Fibroblast of skin of left quadriceps (primary cell): ENCODE data around the gene AGBL4.

Source experiments
- DNase-seq, 2 experiments: peaks; one replicate each; pipeline ENCODE4 v3.0.0-alpha.2; 2013; ENCODE audit warnings: low read depth in 2 of 2

The AGBL4 gene

DNA sequence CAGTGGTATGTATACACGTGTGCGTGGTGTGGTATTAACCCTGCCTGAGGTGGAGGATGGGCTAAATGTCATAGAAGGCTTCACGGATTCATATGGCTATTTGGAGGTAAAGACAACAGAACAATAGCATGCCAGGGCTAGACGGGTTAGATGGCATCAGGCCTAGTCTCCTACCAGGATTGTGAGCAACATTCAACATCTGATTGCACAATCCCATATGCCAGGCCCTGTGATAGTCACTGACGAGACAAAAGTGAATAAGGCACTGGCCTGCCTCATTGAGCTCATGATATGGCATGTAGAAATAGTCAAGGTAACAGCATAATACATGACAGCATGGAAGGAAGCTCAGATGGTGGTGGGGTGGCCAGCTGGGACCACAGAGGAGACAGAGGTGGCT, 1079.9 kb downstream of the AGBL4 start:
- no peak for DNase-seq

DNA sequence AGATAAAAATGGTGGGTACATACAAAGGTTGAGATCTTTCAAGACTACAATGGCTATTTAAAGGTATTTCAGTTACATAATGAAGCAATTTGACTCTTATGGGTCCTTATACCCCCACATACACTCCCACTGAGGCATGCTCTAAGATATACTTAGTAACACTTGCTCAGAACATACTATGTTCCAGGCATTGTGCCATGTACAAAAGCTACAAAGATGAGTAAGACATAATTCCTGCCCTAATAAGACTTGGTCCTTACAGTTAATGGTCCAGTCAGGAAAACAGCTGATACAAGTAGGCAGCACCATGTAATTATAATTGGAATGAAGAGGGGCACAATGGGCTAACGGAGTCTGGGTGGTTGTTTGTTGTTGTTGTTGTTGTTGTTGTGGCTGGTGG, 1080.4 kb downstream of the AGBL4 start:
- DNase-seq, result peak; percentile 53 to 56

DNA sequence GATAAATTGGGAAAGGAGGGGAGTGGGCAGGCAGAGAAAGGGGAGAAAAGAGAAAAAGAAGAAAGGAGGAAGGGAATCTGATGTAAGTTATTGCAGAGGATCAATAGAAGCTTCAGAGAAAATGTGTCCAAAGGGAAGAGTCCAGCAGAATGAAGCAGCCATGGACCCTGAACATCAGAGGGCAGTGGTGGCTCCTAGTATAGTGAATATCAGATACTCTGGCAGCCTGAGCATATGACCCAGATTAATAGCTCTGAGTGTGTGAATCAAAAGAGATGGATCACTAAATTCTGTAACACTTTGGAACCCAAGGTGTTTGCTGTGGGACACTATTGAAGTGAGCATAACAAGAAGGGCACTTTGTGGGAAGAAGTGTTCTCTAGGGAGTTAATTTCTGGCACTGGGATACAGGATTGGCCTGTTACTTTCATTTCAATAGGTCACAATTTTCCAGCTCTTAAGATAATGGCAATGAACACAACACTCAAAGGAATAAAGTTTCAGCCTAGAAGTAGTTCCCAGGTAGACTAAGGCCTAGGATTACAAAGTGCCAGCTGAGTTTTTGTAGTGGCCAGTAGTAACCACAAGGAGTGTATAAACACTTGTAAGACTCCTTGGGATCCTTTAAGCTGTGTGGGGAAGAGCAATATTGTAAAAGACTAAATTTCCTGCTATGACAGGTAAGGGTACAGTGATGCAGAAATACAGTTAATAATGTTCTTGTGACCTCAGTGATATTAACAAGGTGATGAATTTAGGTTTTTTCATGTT, 1082.6 kb downstream of the AGBL4 start:
- DNase-seq, result no peak

DNA sequence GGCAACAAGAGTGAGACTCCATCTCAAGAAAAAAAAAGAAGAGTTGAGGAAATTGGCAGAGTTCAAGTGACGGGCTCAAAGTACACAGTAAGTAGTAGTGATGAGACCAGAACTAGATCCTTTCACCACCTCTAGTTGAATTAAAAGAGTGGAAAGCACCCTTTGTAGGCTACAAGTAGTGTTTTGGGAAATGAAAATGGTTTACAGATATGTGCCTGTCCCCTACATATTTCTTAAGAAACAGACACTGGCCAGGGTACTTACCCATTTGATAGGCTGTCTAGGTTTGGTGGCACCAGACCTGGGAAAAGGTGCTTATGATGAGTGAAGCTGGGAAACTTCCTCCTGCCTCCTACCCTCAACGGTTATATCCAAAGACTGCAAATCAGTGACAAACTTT, 1083.4 kb downstream of the AGBL4 start:
- DNase-seq, result no peak

DNA sequence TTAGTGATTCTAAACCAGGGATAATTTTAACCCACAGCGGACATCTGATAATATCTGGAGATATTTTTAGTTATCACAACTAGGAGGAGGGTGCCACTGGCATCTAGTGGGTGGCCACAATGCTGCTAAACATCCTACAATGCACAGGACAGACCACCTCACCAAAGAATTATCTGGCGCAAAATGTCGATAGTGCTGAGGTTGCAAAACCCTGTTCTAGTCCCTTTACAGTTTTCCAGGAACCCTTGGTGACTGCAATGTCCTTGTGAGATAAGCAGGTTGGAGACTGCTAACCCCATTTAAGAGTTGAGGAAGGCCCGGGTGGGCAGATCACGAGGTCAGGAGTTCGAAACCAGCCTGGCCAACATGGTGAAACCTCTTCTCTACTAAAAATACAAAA, 1083.9 kb downstream of the AGBL4 start:
- DNase-seq, result no peak

DNA sequence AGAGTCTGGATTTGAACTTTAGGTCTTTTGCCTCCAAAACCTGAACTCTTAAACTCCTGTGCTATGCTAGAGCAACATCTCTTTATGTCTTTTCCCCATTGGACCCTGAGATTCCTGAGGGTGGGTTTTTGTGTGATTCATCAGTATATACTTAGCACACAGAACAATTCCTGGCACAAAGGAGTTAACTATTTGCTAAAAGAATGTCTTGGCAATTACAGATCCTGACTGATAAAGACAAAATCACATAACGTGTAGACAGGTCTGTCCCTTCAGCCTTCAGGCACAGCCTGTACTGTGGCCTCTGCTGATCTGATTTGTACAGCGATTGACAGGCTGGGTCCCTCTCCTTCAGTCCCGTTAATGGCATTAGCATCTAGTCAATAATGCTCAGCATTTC, 1084.7 kb downstream of the AGBL4 start:
- DNase-seq, result peak; percentile 39 to 48

DNA sequence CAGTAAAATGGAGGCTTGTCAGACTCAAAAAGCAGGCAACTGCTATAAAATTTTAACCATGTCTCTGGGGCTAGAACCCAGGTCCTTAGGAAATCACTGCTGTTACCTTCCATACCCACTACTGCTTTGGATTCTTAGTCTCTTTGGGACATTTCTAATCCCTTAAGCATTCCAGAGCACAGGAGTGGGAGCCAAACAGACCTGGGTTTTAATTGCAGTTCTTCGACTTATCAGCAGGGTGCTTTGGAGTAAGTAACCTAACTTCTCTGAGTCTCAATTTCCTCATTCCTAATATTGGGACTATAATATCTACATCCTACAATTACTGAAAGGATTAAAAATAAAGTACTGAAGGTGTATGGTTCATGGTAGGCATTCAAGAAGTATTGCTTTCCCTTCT, 1086.0 kb downstream of the AGBL4 start:
- no peak for DNase-seq

DNA sequence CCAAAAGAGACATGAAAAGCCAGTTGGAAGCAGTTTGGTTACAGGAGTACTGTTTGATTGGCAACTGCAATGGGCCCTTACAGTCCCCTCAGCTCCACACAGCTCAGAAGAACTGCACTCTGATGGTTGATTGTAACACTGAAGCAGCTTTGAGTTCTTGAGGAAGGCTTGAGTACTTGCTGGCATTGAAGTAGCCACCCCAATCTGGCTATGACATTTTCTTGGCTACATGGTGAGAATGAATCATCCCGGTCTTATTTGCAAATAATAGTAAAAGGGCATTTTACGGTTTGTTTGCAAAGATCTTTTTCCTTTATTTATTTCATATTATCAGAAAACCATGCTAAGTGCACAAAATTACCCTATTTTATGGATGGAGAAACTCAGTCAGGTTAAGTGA, 1087.3 kb downstream of the AGBL4 start:
- DNase-seq, result no peak

DNA sequence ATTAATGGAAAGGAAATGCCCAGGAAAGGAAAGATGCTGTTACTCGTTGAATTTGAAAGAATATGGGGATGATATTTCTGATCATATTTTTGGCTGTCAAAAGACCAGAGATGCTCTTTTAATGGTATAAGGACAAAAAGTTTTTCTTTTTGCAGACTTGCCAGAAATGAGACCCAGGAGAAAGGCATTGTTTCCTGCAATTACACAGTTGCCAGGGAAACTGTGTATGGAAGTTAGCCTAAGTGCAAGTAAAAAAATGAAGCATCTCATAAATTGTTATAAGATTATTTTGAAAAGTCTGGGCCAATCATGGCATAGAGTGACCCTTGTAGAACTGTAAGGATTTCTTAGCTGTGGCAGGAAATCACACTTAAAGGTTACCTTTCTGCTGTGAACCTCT, 1091.4 kb downstream of the AGBL4 start:
- no peak for DNase-seq

DNA sequence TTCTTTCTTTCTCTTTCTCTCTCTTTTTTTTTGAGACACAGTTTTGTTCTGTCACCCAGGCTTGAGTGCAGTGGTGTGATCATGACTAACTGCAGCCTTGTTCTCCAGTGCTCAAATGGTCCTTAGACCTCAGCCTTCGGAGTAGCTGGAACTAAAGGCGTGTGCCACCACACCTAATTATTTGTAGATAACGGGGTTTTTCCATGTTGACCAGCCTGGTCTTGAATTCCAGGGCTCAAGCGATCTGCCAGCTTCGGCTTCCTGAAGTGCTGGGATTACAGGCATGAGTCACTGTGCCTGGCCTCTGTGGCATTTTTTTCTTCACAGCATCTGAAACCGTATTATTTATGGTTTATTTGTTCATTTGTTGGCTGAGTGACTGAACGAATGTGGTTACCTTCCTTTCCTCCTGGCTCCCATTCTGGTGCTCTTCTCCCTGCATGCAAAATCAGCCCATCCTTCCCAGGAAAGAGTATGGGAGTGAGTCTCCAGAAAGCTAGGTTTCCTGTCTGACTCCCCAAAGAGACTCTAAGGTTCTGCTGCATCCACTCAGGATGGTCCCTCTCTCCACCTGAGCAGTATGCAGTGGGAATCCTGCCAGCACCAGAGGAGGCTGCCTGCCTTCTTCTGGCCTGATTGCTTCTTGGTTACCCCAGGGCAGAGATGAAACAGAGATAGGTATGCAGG, 1092.1 kb downstream of the AGBL4 start:
- peak in 1 of 2 experiments; percentile 25 for DNase-seq

DNA sequence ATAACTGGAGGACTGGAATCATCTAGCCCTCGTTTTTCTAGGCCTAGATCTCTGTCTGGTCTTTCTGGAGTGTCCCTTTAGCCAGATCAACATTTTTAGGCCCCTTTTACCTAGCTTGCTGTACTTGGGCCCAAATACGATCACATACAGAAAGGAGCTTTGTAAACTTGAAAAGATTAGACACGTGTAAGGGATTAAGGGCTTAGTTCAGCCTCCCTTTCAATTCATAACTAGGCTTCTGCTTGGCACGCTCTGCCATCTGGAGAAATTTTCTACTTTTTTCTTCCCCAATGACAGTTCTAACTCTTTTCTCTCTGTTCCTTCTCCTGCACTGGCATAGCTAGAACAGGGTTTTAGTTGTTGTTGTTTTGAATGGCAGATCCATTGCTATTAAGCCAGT, 1093.7 kb downstream of the AGBL4 start:
- DNase-seq, result no peak

DNA sequence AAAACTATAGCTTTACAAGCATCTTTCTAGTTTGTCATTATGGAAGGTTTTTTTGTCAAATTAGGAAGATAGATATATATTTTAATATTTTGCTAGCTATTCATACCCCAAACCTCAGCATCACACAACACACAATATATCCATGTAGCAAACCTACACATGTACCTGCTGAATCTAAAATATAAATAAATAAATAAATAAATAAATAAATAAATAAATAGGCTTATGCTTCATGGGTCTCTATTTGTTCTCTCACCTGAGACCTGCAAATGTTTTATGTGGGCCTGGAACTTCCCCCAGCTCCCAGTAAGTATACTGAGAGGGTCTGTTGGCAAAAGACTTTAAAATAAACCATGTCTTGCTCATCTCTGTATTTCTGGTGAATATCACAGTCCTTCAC, 1099.7 kb downstream of the AGBL4 start:
- no peak for DNase-seq

DNA sequence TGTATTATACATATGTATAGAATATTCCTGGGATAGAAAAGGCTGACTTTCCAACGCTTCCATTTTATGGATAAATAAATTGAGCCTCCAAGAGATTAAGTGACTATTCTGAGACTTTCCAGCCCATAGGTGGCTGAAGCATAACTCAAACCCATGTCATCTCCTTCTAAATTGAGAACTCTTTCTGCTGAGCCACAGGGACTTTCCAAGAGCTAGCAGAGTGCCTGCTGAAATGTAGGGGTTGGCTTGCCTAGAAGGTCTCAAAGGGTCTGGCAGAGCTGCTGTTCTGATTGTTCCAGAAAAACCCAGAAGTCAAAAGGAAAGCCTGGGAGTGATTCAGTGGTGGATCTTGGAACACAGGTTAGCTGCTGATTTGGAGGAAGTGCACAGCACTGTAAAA, 1100.6 kb downstream of the AGBL4 start:
- DNase-seq, result no peak

DNA sequence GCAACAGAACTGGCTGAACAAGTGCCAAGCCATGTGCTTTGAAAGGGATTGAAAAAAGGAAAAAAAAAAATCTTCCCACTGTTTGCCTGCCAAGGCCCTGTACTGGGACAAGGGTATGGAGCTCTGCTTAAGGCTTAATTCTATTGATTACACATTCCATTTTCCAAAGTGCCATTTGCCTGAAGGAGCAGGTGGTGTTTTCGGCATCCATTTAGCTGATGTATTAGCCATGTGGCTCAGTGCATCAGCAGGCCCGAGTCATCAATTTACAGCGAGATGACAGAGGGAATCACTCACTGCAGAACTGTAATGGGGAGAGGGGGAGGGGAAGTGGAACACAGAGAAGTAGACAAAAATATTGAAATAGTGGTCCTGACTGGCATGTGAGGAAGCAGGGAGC, 1102.9 kb downstream of the AGBL4 start:
- no peak for DNase-seq

DNA sequence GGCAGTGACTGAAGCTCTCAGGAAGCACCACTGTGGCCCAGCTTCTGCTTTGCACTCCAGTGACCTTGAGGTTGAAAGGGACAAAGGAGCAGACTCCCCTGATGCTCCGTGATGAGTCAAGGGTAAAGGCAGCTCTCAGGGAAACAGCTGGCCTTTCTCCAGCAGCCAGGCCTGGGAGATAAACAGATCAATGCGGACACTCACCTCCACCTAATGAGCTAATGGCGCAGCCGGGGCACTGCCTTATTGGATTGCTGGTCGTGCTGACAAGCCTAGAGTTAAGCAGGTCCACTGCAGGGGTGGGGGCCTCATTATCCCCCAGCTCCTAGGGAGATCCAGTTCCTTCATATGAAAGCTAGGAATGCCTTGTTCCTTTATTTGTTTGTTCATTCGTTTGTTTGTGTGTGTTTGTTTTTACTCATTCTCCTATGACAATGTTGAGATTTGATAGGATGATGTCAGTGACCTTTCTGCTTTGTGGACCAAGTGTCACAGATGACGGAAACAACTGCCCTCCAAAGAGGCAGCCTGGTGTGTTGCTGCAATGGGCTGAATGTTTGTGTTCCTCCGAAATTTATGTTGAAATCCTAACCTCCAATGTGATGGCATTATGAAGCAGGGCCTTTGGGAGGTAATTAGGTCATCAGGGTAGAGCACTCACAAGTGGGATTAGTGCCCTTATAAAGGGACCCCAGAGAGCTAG, 1105.7 kb downstream of the AGBL4 start:
- no peak for DNase-seq

DNA sequence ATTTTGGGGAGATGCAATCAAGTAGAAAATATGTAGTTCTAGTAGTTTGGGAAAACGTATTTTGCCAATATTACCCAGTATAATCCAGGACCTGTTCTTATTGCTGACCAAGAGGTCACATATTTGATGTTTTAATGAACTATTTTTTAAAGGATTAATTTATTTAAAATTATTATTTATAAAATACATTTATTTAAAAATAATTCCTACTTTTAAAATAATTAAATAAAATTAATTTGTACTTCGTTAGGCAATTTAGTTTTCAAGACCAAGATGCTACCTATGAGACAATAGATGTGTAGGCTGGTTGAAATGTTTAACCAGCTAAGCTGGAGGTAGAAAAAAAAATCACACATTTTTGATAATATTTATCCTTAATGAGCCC, 1106.7 kb downstream of the AGBL4 start:
- DNase-seq, result no peak

DNA sequence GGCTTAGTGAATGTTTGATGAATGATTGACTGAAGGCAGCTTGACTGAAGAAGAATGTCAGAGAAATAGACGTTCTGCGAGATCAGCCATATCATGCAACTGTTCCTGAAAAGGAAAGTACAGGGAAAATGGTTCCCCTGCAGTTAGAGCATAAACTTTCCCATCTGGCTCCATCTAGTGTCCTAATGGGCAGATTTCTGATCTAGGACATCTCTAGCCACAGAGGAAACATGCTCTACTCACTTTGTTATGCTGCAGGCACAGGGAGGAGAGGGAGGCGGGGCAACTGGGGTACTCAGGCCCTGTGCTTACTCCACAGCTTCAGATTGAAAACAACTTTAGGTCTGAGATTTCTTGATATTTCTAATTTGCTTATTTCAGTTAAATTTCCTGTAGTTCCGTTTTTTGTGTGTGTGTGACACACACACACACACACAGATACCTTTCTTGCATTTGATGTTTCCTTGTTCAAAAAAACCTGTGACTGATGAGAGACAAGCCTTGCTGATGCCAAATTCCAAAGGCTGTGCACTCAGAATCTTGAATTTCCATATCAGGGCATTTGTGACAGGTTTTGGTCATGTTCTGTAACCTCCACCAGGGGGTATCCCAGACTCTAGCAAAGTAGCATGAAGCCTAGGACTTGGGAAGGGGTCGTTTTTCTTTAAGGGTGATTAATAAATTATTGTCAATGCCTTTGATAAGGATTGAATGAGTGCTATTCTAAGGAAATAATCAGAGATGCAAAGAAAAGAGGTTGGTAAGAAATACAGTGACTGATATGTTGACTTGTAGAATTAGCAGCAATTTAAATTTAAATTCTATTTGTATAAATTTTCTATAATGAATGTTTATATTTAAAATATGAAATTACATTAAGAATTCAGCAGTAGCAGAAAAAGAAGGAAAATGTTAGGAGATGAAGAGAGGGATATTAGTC, 1107.4 kb downstream of the AGBL4 start:
- DNase-seq, result peak; percentile 75 to 78

DNA sequence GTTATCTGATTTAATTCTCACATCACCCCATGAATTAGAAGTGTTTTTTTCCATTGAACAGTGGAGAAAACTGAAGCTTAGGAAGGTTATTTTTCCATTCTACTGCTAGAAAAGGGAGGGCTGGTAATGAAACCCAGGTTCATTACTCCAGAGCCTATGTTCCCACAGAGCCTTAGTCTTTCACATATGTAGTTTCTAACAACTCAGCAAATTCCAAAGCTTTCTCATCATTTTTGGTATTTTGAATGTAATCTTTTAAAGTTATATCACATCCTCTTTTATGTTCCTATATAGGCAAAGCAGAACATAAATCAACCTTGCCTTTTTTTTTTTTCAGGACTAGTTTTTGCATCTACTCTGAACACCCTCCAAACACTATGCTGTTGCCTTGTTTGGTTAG, 1115.1 kb downstream of the AGBL4 start:
- DNase-seq, result peak in 1 of 2 experiments; percentile 36

DNA sequence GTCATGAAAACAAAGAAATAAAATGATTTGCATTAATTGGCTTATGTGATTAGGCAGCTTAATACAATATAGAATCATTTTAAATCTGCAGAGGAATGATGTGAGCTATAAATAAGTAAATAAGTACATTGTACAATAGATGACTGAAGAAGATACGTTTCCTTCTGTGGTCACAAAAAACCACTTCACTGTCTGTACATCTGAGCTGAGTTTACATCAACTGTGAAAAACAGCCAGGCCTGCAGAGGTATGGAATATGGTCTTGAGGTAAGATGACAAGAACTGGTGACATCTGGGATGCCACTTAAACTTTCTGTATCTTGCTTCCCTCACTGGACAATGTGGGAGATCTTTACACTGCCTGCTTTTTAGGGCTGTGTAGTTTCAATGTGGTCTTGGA, 1117.0 kb downstream of the AGBL4 start:
- DNase-seq, result no peak

DNA sequence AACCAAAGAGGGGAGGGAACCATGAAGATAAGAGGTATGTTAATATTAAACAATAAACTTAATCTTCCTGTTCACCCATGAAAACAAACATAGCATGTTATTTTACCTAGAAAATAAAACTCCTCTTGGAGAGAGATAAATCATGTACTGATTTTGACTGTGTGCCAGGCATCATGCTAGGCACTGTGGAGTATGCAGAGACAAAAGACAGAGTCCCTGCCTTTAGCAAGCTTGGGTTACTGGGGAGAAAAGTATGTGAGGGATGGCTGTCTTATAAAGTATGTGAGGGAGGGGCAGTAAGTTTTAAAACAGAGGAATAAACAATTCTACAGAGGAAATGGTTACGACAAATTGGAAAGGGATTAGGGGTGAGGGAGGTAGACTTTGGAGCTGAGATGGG, 1117.6 kb downstream of the AGBL4 start:
- DNase-seq, result no peak

DNA sequence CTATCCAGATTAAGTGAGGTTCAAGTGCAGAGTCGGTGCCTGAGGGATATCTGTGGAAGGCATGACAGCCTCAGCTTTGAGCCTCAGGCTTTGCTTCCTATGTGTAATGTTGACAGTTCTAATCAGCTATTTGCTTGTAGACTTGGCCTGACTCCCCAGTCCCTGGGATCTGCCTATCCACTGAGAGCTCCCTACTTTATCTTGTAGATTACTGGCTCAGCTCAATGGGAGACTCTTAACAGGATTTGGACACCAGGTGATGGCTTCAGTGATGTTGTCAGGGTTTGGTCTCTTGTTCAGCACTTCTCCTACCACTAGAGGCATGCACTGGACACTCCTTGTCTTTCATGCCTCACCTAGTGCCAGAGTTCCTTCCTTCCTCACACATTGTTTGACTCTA, 1120.5 kb downstream of the AGBL4 start:
- DNase-seq, result no peak

DNA sequence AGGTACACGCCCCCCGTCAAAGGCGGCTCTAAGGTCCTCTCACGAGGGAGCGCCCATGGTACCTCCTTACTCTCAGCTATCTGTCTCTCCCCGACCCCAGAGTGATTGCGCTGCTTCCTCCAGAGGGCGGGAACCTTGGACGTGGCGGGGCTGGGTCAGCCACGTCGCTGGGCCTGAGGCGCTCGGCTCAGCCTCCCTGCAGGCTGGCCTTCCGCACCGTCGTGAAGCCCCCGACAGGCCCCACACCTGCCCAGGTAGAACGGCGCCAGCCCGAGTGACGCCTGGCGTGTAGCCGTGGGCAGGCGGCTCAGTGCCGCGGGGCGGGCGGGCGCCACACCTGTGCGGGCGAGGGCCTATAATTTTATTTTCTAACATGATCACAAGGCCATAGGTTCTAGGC, 1124.9 kb downstream of the AGBL4 start:
- DNase-seq, result no peak
